Kidney (tissue), 14 donors: ENCODE data around the gene NR3C1. TPM values are rescaled to one million over a fixed set of nuclear protein-coding genes. Genes with fewer than 3 reads are reported as not detected.

Source experiments
- DNase-seq, 5 donors: peaks; one replicate each; pipeline ENCODE4 v3.0.0-alpha.2; 2013 to 2020
- FAIRE-seq: peaks from 2 replicates; lab custom pipeline; 2012; peaks lifted over from hg19 to GRCh38; lab: Jason Lieb, UNC
- H3K27ac ChIP-seq, 2 donors: one replicate each; pipeline ENCODE4 v1.7.0; 2013; ENCODE audit warnings: low read depth in 2 of 2, low read length in 2 of 2, inconsistent platforms in 1 of 2
- H3K27me3 ChIP-seq: one replicate; pipeline ENCODE4 v1.7.1; 2013; ENCODE audit warnings: low read length, inconsistent platforms; ENCODE audit not compliant: control insufficient read depth, insufficient read depth
- H3K36me3 ChIP-seq, 3 donors: one replicate each; pipeline versions ENCODE4 v1.7.0 to v1.7.1; 2013; ENCODE audit warnings: low read length in 3 of 3, control low read depth in 1 of 3, inconsistent platforms in 1 of 3; ENCODE audit not compliant: insufficient read depth in 3 of 3, control insufficient read depth in 2 of 3
- H3K4me1 ChIP-seq, 3 donors: one replicate each; pipeline versions ENCODE4 v1.7.0 to v1.7.1; 2013; ENCODE audit warnings: low read length in 3 of 3, inconsistent platforms in 1 of 3, low read depth in 1 of 3; ENCODE audit not compliant: control insufficient read depth in 2 of 3, insufficient read depth in 2 of 3
- H3K4me3 ChIP-seq, 3 donors: one replicate each; pipeline versions ENCODE4 v1.7.0 to v1.8.1; 2013; ENCODE audit warnings: low read length in 3 of 3, control low read depth in 1 of 3, inconsistent platforms in 1 of 3
- H3K9ac ChIP-seq, 3 donors: one replicate each; pipeline versions ENCODE4 v1.7.0 to v1.7.1; 2013; ENCODE audit warnings: low read length in 3 of 3, control low read depth in 1 of 3, inconsistent platforms in 1 of 3
- H3K9me3 ChIP-seq, 3 donors: one replicate each; pipeline versions ENCODE4 v1.7.0 to v1.7.1; 2013; ENCODE audit warnings: low read length in 3 of 3, control low read depth in 1 of 3, inconsistent platforms in 1 of 3; ENCODE audit not compliant: control insufficient read depth in 2 of 3, insufficient read depth in 1 of 3
- intact Hi-C: fragments of 100-400 bp; cut with DNase I; formaldehyde crosslinking; loops from one replicate; pipeline ENCODE4 v1.11.1; 2022
- polyA plus RNA-seq: library from polyadenylated mRNA; stranded (reverse); fragments of 350-450 nt; fragmentation: Illumina TruSeq; extraction: RNeasy Lipid Tissue Mini Kit (QIAGEN cat#74804); gene quantifications from one replicate; pipeline ENCODE4 v1.2.3, GENCODE V29; 2014; ENCODE audit warnings: low read depth, low replicate concordance; ENCODE audit not compliant: insufficient read depth
- total RNA-seq: library from RNA; stranded (reverse); fragmentation: NEBNext Ultra II Directional; extraction: Animal tissue kit (Norgen Biotek cat#: 25700); gene quantifications from one replicate; pipeline ENCODE4 v1.2.1, GENCODE V29; 2021
- TF ChIP-seq, protein P1 (sequence below): IDR thresholded peaks from 3 replicates; pipeline ENCODE4 v1.5.1; 2012; ENCODE audit warnings: mild to moderate bottlenecking, moderate library complexity, borderline replicate concordance; ENCODE audit not compliant: insufficient read depth; ENCODE audit errors: extremely low read depth
- donor health status: control.
- donor health status: control.
- donor health status: control.
- donor health status: control.
- donor health status: control.
- donor health status: DM: yes; HTN: yes; CAD: no.
- donor health status: Normal renal cell carcinoma (clear cell type).

NR3C1 gene
- total and polyA plus RNA-seq, 2 donors from 2014 or later = 23.4 to 69.0 TPM

DNA sequence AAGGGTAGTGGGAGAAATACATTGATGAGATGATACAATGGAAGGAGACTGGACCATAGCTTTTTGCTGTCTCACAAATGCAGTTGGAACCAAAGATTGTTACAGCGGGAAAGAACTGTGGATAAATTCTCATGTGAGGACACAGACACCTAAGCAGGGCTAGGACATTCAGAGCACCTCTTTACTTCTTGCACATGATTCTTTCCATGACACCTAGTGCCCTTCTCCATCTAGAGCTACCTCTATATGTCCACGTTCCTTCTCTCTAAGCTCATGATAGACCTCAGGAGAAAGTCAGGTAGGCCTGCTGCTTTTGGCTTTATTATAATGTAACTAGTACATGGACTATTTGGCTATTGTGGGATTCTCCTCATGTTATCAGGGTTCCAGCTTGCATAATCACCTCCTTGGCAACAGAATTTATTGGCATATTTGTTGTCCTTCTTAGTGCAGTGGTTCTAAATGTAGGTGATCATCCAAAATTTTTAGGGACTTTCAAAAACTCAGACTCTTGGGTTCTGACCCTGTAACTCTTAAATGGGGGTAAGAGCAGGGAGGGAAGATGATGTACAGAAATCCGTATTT lies 27.2 kb downstream of the NR3C1 start:
- Histone ChIP-seq H3K27me3 (no peaks in the 10 kb centered on the region), H3K4me3 (no peak overlapping the region), H3K9me3 (no peaks in the 10 kb centered on the region), H3K27ac (no peak overlapping the region), H3K36me3 (no peaks in the 10 kb centered on the region), H3K9ac (no peak overlapping the region), H3K4me1 (peaks cover 0 to 4% (median 0%) of the 10 kb centered on the region in 3 donors)
- DNase-seq (no peak), FAIRE-seq (no peak)
- intact Hi-C loops = no loop called here
- TF ChIP-seq, protein P1, sequence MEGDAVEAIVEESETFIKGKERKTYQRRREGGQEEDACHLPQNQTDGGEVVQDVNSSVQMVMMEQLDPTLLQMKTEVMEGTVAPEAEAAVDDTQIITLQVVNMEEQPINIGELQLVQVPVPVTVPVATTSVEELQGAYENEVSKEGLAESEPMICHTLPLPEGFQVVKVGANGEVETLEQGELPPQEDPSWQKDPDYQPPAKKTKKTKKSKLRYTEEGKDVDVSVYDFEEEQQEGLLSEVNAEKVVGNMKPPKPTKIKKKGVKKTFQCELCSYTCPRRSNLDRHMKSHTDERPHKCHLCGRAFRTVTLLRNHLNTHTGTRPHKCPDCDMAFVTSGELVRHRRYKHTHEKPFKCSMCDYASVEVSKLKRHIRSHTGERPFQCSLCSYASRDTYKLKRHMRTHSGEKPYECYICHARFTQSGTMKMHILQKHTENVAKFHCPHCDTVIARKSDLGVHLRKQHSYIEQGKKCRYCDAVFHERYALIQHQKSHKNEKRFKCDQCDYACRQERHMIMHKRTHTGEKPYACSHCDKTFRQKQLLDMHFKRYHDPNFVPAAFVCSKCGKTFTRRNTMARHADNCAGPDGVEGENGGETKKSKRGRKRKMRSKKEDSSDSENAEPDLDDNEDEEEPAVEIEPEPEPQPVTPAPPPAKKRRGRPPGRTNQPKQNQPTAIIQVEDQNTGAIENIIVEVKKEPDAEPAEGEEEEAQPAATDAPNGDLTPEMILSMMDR = no peak

DNA sequence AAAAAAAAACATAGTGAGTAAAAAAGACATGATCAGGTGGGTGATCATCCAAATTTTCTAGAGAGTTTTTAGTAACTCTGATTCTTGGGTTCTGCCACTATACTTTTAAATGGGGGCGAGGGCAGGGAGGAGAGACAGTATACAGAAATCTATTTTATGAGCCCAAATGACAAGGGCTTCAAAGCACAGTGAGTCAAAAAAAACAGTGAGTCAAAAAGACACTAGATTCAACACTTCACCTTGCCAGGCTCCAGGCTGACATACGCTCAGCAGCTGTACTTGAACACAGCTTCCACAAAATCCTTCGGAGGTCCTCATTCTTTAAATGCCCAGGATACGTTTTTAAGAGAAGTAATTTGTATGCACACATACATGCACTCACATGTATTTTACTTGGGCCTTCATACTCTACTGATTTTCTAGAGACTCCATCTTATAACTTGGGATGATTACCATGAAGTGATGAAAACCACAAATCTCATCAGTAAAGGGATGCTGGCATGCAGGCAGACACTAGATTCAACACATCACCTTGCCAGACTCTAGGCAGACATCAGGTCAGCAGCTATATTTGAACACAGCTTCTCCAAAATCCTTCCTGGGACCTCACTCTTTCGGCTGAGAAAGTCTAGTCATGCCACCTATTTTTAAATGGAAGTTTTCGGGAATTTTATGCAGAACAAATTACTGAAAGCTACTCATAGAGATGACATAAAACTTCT lies 28.8 kb downstream of the NR3C1 start:
- Histone ChIP-seq H3K4me3 (no peak overlapping the region), H3K36me3 (no peaks in the 10 kb centered on the region), H3K27ac (no peak overlapping the region), H3K27me3 (no peaks in the 10 kb centered on the region), H3K9ac (no peak overlapping the region), H3K4me1 (no peaks in the 10 kb centered on the region), H3K9me3 (no peaks in the 10 kb centered on the region)
- intact Hi-C loops = no loop called here
- TF ChIP-seq, protein P1 = no peak
- DNase-seq (no peak), FAIRE-seq (no peak)

DNA sequence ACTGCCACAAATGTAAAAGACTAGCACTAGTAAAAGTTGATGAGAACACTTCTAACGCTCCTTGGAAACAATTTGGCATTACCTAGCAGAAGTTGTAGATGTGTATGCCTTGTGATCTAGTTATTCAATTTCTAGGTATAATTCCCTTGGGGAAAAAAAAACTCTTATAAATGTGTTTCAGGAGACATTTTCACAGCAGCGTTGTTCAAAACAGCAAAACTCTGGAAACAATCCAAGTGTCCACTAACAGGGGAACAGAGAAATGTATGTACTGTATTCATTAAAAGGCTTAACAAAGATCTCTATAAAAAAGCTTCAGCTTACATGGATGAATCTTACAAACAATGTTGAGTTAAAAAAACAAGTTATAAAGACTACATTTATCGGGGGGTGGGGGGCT lies 30.4 kb downstream of the NR3C1 start:
- Histone ChIP-seq H3K4me1 (no peaks in the 10 kb centered on the region), H3K27me3 (no peaks in the 10 kb centered on the region), H3K36me3 (no peaks in the 10 kb centered on the region), H3K27ac (no peak overlapping the region), H3K4me3 (no peak overlapping the region), H3K9ac (no peak overlapping the region), H3K9me3 (no peaks in the 10 kb centered on the region)
- TF ChIP-seq, protein P1 = no peak
- intact Hi-C loops = no loop called here
- FAIRE-seq = no peak
- peak in 1 of 5 donors; percentile 13 for DNase-seq
